OCI-LY1 (cell line): ENCODE results near the gene LRRN3.
A peak's percentile ranks its signal among the peaks of the same experiment; 100 is the strongest.

Source experiments
- H2AFZ ChIP-seq: fragments of 200-600 bp; sonication (generic), shearing (Covaris generic); 2 replicates; pipeline ENCODE4 v1.6.0; 2014; ENCODE audit warnings: antibody characterized with exemption, mild to moderate bottlenecking, low read length
- H3F3A ChIP-seq: fragments of 200-600 bp; sonication (generic), shearing (Covaris generic); 2 replicates; pipeline ENCODE4 v1.6.0; 2014; ENCODE audit warnings: mild to moderate bottlenecking, antibody characterized with exemption, low read length, moderate library complexity; ENCODE audit not compliant: insufficient read depth
- H3K27ac ChIP-seq: fragments of 200-600 bp; sonication (generic); 2 replicates; pipeline ENCODE4 v1.5.1; 2014; ENCODE audit warnings: low read length, mixed run types, mild to moderate bottlenecking, low read depth; ENCODE audit not compliant: poor library complexity, severe bottlenecking
- H3K27me3 ChIP-seq: fragments of 200-600 bp; sonication (generic); 2 replicates; pipeline ENCODE4 v1.6.0; 2014; ENCODE audit warnings: antibody characterized with exemption, mild to moderate bottlenecking, low read length, moderate library complexity; ENCODE audit not compliant: insufficient read depth
- H3K36me3 ChIP-seq: fragments of 200-600 bp; sonication (generic); 2 replicates; pipeline ENCODE4 v1.6.1; 2014; ENCODE audit warnings: mild to moderate bottlenecking, antibody characterized with exemption, low read length, moderate library complexity, mixed read lengths; ENCODE audit not compliant: insufficient read depth
- H3K4me1 ChIP-seq: fragments of 200-600 bp; sonication (generic); 2 replicates; pipeline ENCODE4 v1.5.1; 2014; ENCODE audit warnings: mild to moderate bottlenecking, low read length, moderate library complexity; ENCODE audit not compliant: insufficient read depth, severe bottlenecking
- H3K4me2 ChIP-seq: fragments of 200-600 bp; sonication (generic), shearing (Covaris generic); 2 replicates; pipeline ENCODE4 v1.6.1; 2014; ENCODE audit warnings: low read length
- H3K4me3 ChIP-seq: fragments of 200-600 bp; sonication (generic); 2 replicates; pipeline ENCODE4 v1.5.1; 2014; ENCODE audit warnings: low read length, low read depth, mild to moderate bottlenecking, mixed read lengths; ENCODE audit not compliant: poor library complexity, severe bottlenecking
- H3K79me2 ChIP-seq: fragments of 200-600 bp; shearing (Covaris generic); 2 replicates; pipeline ENCODE4 v1.6.1; 2016; ENCODE audit warnings: mixed run types, low read length, mixed read lengths; ENCODE audit not compliant: insufficient read depth
- H3K9ac ChIP-seq: fragments of 200-600 bp; sonication (generic), shearing (Covaris generic); 2 replicates; pipeline ENCODE4 v1.6.1; 2014; ENCODE audit warnings: mild to moderate bottlenecking, low read length, mixed read lengths
- H3K9me2 ChIP-seq: fragments of 200-600 bp; sonication (generic), shearing (Covaris generic); 2 replicates; pipeline ENCODE4 v1.6.1; 2014; ENCODE audit warnings: low read depth, mild to moderate bottlenecking, low read length, mixed read lengths
- H3K9me3 ChIP-seq: fragments of 200-600 bp; shearing (Covaris generic); 2 replicates; pipeline ENCODE4 v1.6.1; 2014; ENCODE audit warnings: low read length, mixed read lengths
- H4K20me1 ChIP-seq: fragments of 200-600 bp; sonication (generic), shearing (Covaris generic); 2 replicates; pipeline ENCODE4 v1.6.0; 2016; ENCODE audit warnings: mild to moderate bottlenecking, low read length; ENCODE audit not compliant: insufficient read depth
- CTCF ChIP-seq: fragments of 200-600 bp; sonication (generic), shearing (Covaris generic); IDR thresholded peaks from 2 replicates; pipeline ENCODE4 v1.5.1; 2017; ENCODE audit warnings: mild to moderate bottlenecking, antibody characterized with exemption, low read length, moderate library complexity, mixed read lengths
- EZH2 ChIP-seq: fragments of 200-600 bp; sonication (generic), shearing (Covaris generic); IDR thresholded peaks from 2 replicates; pipeline ENCODE4 v1.8.0; 2017; ENCODE audit warnings: borderline replicate concordance, mixed run types, mild to moderate bottlenecking, antibody characterized with exemption, low read length, moderate library complexity, mixed read lengths

Gene LRRN3

DNA sequence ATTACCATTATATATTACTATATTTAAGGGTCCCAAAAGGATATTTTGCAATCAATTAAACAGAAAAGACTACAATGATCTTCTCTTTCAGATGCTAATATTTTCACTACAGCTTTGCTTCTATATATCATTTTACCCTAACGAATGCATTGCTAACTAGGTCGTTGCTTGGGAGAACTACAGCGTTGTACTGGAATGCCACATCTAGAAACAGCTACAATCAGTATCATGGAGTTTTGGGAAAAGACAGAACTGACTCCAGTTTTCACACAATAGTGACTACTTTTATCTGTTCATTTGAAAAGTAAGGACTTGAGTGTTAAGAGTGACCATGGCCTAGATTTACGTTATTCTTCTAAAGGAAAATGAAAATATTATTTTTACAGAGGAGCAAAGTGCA is 38.5 kb downstream of the LRRN3 start:
- no peaks in the 10 kb centered on the region for H3K4me1 ChIP-seq
- no peak overlapping the region for H3K27ac ChIP-seq
- H4K20me1 ChIP-seq, result no peaks in the 10 kb centered on the region
- H3F3A ChIP-seq, result no peaks in the 10 kb centered on the region
- no peak overlapping the region for H3K9ac ChIP-seq
- no peaks in the 10 kb centered on the region for H3K79me2 ChIP-seq
- no peaks in the 10 kb centered on the region for H3K9me2 ChIP-seq
- no peaks in the 10 kb centered on the region for H3K9me3 ChIP-seq
- no peaks in the 10 kb centered on the region for H3K36me3 ChIP-seq
- H3K4me3 ChIP-seq, result no peak overlapping the region
- TF ChIP-seq EZH2, result no peak
- no peak for TF ChIP-seq CTCF
- no peak overlapping the region for H2AFZ ChIP-seq
- H3K4me2 ChIP-seq, result no peak overlapping the region
- H3K27me3 ChIP-seq, result no peaks in the 10 kb centered on the region

DNA sequence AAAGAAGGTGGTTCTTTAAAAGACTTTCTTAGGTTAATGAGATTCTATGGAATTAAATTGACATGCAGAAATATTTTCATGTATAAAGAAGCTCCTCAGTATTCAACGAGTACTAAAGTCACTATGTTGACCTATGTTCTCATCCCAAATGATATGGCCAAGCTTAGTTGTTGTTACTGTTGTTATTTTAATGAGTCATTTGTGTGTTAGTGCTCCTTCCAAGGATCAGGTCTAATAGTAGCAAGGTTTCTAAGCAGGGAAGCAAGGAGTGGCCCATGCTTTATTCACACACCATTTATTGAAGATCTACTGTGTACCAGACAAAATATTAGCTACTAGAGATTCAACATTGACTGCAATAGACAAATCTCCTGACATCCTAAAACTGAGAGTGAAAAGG is 41.9 kb downstream of the LRRN3 start:
- H3K4me2 ChIP-seq, result no peak overlapping the region
- H3K9me2 ChIP-seq, result no peaks in the 10 kb centered on the region
- H3K27ac ChIP-seq, result no peak overlapping the region

DNA sequence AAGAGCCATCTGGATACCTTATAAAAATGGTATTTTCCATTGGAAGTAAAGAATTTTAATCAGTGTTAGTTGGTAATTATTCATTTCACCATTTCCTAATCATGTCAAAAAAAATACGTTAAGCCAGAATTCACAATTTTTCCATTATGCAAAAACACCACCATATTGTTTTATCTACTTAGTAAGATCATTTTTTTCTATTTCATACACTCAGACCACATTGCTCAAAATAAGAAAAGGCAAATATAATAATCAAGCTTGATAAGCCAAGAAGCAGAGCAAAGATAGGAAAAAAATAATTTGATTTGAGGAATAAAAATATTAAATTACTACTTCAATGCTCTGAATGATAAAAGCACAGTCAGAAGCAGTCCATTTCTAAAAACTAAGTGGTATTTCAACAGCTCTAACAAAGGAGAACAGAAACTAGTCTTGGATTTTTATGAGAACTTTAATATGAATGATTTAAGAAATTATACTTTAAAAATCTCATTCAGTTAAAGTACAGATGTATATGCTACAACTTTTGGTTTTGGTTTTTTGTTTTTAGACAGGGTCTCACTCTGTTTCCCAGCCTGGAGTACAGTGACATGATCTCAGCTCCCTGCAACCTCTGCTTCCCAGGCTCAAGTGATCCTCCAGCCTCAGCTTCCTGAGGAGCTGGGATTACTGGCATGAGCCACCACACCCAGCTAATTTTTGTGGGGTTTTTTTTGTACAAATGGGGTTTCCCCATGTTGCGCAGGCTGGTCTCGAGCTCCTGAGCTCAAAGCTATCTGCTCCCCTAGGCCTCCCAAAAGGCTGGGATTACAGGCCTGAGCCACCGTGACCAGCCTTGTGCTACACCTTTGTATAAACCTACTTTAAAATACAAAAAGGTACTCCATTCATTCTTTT is 46.6 kb downstream of the LRRN3 start:
- Histone ChIP-seq H3K4me1 (peaks cover 16% of the 10 kb centered on the region), H3K4me3 (no peak overlapping the region), H3K9ac (no peak overlapping the region), H3K36me3 (no peaks in the 10 kb centered on the region), H2AFZ (no peak overlapping the region), H3K9me2 (no peaks in the 10 kb centered on the region), H3K27me3 (no peaks in the 10 kb centered on the region), H3F3A (no peaks in the 10 kb centered on the region), H3K27ac (peak overlapping the region; percentile 15), H3K4me2 (peak overlapping the region; percentile 0; the same call in 1 of the 2 replicates), H3K79me2 (no peaks in the 10 kb centered on the region), H3K9me3 (no peaks in the 10 kb centered on the region), H4K20me1 (no peaks in the 10 kb centered on the region)
- no peak for TF ChIP-seq CTCF
- no peak for TF ChIP-seq EZH2

More for the DNA sequence above, 41.9 kb downstream of the LRRN3 start:
- no peak overlapping the region for H3K4me3 ChIP-seq
- no peak overlapping the region for H3K9ac ChIP-seq
- TF ChIP-seq CTCF (no peak), EZH2 (no peak)
- H3K79me2 ChIP-seq, result no peaks in the 10 kb centered on the region
- H3K4me1 ChIP-seq, result peaks cover 4% of the 10 kb centered on the region
- H2AFZ ChIP-seq, result no peak overlapping the region
- H3K36me3 ChIP-seq, result no peaks in the 10 kb centered on the region
- no peaks in the 10 kb centered on the region for H3K27me3 ChIP-seq
- no peaks in the 10 kb centered on the region for H3F3A ChIP-seq
- no peaks in the 10 kb centered on the region for H4K20me1 ChIP-seq
- no peaks in the 10 kb centered on the region for H3K9me3 ChIP-seq
